NCI-H526 treated with DMSO at 0.1 percent for 48 hours (cell line): ENCODE data around the gene USP5.

Source experiments
- DNase-seq: peaks from one replicate; lab custom pipeline; 2025; lab: John Stamatoyannopoulos, UW

The USP5 gene, protein sequence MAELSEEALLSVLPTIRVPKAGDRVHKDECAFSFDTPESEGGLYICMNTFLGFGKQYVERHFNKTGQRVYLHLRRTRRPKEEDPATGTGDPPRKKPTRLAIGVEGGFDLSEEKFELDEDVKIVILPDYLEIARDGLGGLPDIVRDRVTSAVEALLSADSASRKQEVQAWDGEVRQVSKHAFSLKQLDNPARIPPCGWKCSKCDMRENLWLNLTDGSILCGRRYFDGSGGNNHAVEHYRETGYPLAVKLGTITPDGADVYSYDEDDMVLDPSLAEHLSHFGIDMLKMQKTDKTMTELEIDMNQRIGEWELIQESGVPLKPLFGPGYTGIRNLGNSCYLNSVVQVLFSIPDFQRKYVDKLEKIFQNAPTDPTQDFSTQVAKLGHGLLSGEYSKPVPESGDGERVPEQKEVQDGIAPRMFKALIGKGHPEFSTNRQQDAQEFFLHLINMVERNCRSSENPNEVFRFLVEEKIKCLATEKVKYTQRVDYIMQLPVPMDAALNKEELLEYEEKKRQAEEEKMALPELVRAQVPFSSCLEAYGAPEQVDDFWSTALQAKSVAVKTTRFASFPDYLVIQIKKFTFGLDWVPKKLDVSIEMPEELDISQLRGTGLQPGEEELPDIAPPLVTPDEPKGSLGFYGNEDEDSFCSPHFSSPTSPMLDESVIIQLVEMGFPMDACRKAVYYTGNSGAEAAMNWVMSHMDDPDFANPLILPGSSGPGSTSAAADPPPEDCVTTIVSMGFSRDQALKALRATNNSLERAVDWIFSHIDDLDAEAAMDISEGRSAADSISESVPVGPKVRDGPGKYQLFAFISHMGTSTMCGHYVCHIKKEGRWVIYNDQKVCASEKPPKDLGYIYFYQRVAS

DNA sequence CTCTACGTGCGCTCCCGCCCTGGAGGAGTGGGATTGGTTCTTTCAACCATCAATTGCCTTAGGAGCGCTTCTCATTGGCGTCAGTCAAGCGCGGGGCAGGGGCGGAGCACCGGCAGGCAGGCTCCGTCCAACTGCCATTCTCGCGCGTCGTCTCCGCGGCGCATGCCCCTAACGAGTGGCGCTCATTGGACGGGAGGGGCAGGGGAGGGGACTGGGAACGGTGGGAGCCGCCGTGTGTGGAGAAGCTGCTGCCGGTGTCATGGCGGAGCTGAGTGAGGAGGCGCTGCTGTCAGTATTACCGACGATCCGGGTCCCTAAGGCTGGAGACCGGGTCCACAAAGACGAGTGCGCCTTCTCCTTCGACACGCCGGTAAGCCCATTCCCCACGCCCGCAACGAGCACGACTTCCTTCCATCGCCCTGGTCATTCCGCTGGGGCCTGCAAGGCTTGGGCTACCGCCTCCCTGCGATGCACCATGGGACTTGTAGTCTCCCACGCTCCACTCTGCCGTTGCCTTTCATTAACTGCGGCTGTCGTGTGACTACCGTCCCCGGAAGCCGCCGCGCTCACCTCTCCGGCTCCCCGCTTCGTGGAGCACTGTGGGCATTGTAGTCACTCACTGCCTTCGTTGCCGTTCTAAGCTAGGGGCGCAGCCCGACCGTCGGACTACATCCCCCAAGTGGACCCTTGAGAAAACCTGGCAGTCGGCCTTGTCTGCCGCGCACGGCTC, at the start of gene USP5:
USP5 (plus strand) TSS at position 230 of the 730 bp plus-strand sequence; CDS start at position 260, 30 bp downstream.
- peak; percentile 98 for DNase-seq

DNA sequence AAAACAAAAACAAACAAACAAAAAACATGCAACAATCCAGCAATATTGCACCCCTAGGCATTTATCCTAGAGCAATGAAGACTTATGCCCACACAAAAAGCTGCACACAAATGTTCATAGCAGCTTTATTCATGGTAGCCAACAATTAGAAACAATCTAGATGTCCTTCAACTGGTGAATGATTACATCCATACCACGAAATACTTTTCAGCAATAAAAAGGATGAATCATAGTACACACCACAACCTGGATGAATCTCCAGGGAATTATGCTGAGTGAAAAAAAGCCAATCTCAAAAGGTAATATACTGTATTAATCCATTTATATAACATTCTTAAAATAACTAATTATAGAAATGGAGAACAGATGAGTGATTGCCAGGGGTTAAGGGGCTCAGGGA, 44.8 kb upstream of the USP5 start:
- DNase-seq = no peak

DNA sequence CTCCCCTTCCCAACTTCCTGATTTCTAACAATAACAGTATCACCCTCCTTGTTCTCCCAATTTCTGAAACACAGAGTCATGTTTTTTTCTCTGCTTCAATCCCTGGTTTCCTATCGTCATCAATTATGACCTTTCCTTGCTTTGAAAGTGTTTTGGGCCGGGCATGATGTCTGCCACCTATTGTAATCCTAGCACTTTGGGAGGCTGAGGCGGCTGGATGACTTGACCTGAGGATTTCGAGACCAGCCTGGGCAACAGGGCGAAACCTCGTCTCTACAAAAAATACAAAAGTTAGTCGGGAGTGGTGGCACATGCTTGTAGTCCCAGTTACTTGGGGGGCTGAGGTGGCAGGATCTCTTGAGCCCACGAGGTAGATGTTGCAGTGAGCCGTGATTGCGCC, 42.9 kb upstream of the USP5 start:
- DNase-seq = no peak

DNA sequence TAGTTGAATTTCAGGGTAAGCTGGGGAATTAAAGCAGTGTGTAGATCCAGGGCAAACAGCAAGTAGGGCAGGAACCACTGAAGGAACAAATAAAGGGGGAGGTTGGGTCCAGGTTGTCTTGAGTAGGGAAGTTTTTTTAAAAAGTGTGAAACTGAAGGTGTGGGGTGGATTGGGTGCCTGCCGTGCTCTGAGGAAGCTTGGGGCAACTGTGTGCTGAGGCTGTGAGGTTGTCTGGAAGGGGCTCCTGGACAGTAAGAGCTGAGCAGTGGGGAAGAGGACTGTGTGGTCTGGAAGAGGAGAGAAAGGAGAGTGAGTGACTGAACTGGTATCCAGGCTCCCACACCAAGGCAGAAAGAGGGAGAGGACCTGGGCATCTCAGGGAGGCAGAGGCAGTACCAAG, 41.2 kb upstream of the USP5 start:
- no peak for DNase-seq

DNA sequence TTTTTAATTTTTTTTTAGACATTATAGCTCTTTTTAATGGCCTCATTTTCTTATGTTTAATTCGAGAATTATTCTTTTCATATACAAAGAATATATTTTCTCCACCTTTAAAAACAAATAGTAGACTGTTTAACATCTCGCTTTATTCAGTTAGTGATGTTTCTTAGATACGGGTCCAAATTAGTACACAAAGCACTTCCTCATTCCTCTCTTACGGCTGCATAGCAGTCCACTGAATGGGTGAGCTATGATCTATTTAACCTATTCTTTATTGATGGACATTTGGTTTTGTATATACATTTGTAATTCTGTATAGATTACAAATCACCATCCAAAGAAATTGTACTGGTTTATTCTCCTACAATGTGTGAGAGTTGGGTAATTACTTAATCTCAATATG, 38.6 kb upstream of the USP5 start:
- DNase-seq = no peak

DNA sequence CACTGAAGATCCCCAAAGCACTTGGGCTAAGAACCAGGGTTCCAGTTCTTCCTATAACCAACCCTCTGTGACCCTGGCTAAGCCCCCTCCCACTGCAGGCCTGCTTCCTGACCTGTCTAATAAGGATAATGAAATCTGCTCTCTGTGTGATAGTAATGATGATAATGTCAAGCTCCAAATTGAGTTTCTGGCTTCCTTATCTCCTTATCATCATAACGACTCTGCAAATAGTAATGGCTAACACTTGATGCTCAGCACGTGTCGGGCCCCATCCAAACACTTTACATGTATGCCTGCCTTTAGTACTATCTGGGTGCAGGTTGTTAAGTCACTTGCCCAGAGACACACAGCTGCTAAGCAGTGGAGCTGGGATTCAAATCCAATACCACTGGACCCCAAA, 35.4 kb upstream of the USP5 start:
- DNase-seq = no peak

DNA sequence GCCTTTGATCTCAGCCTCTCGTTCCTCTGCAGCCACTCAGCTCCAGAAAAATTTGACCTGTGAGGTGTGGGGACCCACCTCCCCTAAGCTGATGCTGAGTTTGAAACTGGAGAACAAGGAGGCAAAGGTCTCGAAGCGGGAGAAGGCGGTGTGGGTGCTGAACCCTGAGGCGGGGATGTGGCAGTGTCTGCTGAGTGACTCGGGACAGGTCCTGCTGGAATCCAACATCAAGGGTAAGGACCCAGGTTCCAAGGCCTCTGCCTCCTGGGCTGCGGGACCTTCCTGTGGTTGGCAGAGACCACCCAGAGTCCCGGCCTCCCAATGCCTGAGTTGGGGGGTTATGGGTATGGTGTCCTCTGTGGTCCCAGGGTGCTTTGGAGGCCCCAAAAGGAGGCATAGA, 34.9 kb upstream of the USP5 start:
- no peak for DNase-seq

DNA sequence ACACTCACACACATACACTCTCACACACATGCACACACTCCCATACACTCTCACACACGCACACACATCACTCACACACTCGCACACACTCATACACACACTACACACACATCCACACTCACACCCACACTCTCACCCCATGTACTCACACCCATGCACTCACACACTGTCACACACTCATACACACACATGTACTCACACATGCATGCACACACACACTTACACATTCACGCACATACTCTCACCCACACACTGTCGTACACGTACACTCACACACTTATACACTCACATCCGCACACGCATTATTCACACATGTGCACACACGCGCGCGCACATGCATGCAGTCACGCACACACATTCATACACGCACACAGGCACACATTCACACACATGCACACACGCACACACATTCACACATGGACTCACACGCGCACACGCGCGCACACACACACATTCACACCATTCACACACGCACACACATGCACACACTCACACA, 34.2 kb upstream of the USP5 start:
- no peak for DNase-seq

DNA sequence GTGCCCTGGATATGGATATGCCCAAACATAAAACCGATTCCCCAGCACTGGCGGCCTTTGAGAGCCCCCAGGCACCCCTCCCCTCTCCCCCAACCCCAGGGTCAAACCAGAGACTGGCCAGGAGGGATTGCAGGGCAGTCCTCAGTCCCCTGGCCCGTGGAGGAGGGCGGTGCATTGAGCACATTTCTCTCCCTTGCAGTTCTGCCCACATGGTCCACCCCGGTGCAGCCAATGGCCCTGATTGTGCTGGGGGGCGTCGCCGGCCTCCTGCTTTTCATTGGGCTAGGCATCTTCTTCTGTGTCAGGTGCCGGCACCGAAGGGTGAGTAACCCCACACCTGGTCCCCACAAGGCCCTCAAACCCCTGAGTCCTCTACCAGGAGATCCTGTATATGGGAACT, 33.7 kb upstream of the USP5 start:
- DNase-seq = no peak

DNA sequence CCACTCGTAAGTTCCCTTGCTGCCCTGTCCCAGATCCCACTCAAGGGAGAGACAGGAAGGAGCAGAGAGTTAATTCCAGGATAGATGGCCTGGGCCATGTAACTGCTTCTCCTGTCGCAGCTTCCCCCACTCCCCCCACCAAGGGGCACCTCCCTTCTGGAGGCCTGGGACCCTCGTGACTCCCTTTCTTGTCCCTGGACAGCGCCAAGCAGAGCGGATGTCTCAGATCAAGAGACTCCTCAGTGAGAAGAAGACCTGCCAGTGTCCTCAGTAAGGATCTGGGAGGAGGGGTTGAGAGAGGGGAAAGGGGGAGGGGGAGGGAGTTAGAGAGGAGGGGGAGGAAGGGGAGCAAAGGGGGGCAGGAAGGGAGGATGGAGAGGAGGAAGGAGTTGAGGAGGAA, 33.3 kb upstream of the USP5 start:
- no peak for DNase-seq

DNA sequence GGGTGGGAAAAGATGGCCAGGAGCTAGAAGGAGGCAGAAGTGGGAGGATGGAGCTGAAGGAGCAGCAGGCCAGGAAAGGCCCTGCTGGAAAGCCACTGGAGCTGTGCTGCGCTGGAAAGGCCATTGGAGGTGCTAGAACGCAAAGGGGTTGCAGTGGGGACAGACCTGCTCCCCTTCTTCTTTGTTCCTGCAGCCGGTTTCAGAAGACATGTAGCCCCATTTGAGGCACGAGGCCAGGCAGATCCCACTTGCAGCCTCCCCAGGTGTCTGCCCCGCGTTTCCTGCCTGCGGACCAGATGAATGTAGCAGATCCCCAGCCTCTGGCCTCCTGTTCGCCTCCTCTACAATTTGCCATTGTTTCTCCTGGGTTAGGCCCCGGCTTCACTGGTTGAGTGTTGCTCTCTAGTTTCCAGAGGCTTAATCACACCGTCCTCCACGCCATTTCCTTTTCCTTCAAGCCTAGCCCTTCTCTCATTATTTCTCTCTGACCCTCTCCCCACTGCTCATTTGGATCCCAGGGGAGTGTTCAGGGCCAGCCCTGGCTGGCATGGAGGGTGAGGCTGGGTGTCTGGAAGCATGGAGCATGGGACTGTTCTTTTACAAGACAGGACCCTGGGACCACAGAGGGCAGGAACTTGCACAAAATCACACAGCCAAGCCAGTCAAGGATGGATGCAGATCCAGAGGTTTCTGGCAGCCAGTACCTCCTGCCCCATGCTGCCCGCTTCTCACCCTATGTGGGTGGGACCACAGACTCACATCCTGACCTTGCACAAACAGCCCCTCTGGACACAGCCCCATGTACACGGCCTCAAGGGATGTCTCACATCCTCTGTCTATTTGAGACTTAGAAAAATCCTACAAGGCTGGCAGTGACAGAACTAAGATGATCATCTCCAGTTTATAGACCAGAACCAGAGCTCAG, 32.6 kb upstream of the USP5 start:
- no peak for DNase-seq

DNA sequence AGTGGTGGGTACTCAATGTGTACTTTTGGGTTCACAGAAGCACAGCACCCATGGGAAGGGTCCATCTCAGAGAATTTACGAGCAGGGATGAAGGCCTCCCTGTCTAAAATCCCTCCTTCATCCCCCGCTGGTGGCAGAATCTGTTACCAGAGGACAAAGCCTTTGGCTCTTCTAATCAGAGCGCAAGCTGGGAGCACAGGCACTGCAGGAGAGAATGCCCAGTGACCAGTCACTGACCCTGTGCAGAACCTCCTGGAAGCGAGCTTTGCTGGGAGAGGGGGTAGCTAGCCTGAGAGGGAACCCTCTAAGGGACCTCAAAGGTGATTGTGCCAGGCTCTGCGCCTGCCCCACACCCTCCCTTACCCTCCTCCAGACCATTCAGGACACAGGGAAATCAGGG, 31.8 kb upstream of the USP5 start:
- DNase-seq = no peak

DNA sequence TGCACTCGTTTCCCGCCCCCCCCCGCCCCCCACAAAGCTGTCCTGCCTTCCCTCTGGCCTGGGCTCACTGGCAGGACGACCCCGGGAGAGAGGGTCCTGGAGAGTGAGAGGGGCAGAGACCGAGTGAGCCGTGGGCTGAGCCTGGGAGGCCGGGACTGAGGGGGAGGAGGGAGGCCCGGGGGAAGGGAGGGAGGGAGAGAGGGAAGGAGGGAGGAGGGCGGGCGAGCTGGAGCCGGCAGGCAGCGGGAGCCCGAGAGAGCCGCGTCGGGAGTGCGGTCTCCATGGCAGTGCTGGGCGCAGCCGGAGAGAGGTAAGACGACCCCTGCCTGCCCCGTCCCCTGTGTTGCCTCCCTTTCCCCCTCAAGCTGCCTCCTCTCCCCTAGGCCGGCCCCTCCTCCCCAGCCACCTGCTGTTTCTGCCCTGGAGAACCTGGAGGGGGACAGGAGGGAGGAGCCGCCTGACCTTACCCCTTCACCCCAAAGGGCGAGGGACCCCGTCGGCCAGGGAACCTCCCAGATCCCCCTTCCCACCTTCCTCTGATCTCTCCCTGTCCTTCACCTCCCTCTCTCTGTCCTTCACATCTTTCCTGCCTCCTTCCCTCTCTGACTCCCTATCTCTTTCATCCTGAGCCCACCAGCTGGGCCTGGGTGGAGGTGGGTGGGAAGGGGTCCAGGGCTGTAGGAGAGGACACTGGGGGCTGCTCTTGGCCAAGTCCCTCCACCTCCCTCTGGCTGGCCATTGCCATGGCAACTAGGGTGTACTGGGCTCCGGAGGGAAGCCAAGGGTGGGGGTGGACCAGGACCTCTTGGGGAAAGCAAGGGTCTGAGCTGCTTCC, 30.1 kb upstream of the USP5 start, which contains the start of gene GPR162:
GPR162 (plus strand) TSS at position 231 of the 835 bp plus-strand sequence. CDS start 2,078 bp downstream, outside the sequence.
- DNase-seq = peak; percentile 36

DNA sequence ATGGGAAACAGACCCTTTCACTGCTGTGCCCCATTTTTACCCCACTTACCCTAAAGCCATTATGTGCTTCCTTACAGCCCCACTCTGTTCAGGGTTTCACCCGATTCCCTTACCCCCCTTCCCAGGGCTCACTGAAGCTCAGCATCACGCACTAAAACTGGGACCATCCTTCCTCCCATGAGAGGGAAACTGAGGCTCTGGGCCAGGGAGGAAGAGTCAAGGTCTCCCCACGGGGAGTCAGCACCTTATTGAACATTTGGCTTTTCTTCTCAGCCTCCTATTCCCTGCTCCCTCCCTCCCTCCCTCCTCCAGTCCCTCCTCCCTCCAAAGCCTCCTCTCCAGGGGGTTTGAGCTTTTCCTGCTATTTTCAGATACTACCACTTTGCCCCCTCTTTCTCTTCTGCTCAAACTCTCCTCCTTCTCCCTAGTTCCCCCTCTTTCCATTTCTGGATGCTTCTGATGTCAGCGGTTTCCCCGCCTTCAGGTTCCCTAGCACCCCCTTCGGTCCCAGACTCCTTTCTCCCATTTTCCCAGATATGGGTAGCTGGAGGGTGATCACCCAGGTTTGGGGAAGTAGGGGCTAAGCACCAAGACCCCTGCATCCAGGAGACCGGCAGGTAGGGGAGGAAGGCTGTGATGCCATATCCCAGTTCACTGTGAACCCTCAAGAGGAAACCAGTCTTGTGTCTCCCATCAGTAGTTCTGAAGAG, 29.4 kb upstream of the USP5 start:
- DNase-seq = no peak

DNA sequence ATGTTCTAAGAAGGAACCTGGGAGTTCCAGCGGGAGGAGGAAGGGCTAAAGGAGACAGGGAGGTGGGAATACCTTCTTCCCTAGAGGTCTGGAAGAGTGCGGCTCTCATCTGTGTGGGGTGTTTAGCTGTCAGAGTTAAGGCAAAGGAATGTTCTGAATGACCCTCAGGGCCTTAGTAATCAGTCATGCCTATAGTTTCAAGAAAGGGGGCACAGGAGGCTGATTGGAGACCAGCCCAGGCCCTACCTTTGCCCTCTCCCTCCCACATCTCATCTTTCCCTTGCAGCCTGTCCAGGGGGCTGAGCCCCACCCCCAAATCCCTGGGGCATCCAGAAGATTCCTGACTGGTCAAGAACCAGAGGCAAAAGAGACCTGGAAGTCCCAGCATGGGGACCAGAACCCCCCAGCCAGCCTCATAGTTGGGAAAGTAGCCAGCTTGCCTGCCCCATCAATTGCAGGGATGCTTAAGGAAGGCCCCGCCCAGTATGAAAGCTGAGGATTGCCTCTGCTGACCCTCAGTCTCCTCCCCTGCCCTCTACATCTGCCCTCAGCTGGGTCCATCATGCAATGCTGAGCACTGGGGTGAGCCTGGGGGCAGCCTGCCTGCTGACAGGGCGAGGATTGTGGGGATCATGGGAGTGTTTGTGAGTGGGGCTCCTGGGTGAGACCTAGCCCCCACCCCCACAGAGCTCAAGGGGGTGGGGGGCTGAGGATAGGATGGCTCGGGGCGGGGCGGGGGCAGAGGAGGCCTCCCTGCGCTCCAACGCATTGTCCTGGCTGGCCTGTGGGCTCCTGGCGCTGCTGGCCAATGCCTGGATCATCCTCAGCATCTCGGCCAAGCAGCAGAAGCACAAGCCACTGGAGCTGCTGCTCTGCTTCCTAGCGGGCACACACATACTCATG, 28.5 kb upstream of the USP5 start:
- DNase-seq = no peak

DNA sequence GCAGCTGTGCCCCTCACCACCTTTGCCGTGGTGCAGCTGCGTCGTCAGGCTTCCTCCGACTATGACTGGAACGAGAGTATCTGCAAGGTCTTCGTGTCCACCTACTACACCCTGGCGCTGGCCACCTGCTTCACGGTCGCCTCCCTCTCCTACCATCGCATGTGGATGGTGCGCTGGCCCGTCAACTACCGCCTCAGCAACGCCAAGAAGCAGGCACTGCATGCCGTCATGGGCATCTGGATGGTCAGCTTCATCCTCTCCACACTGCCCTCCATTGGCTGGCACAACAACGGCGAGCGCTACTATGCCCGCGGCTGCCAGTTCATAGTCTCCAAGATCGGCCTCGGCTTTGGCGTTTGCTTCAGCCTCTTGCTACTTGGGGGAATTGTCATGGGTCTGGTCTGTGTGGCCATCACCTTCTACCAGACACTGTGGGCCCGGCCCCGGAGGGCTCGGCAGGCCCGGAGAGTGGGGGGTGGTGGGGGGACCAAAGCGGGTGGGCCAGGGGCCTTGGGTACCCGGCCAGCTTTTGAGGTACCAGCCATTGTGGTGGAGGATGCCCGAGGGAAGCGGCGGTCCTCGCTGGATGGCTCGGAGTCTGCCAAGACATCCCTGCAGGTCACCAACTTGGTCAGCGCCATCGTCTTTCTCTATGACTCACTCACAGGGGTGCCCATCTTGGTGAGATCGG, 27.7 kb upstream of the USP5 start:
- DNase-seq = no peak

DNA sequence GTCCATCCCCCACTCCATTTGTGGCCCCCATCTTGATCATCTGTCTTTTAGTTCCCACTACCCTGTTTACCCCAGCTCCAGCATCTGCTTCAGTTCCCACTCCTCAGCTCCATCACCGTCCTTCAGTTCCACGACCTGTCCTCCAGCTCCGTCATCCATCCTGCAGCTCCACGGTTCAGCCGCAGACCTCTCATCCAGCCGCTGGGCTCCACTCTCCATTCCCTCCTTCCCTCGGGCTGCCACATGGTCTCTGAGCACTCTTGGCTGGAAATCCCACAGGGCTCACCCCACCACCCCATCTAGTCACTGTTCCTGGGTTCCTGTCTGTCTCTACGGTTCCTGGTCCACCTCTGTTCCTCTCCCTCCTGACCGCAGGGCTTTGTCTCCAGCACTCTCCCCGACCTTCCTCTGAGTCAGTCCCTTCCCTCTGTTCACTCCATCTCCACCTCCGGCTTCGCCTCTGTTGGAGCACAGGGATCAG, 27.0 kb upstream of the USP5 start:
- DNase-seq = no peak
